ENCODE data around the gene ATG9B.

The ATG9B gene

GRCh38 chr7:151038951-151039849, 14.9 kb upstream of the ATG9B start:
- H3K9me3 ChIP-seq (ENCODE audit: severe bottlenecking), result no peaks in the 10 kb centered on the region
- H3K27ac ChIP-seq, result peak overlapping the region; percentile 24
- H3K4me3 ChIP-seq (ENCODE audit: low read depth, low read length), result no peak overlapping the region
- no peak for TF ChIP-seq CTCF (IDR thresholded peaks at IDR 0.05; ENCODE audit: low read depth, low read length)
- DNase-seq, result peak; percentile 59
- no peaks in the 10 kb centered on the region for H3K27me3 ChIP-seq (ENCODE audit: insufficient read depth, low read depth, severe bottlenecking)
- H3K36me3 ChIP-seq, result peaks cover 9% of the 10 kb centered on the region

- no peak for TF ChIP-seq CTCF (IDR thresholded peaks at IDR 0.05; ENCODE audit: low read depth, low read length)
- no peak overlapping the region for H3K4me3 ChIP-seq (ENCODE audit: low read depth, low read length)
- no peak for DNase-seq
- H3K27me3 ChIP-seq (ENCODE audit: insufficient read depth, low read depth, severe bottlenecking), result no peaks in the 10 kb centered on the region
- H3K36me3 ChIP-seq, result peaks cover 9% of the 10 kb centered on the region
- no peaks in the 10 kb centered on the region for H3K9me3 ChIP-seq (ENCODE audit: severe bottlenecking)
- no peak overlapping the region for H3K27ac ChIP-seq
Observed at GRCh38 chr7:151035902-151036301, 11.6 kb upstream of the ATG9B start.

GRCh38 chr7:151035026-151035717, 10.9 kb upstream of the ATG9B start:
- H3K27ac ChIP-seq, result no peak overlapping the region
- DNase-seq, result no peak
- no peaks in the 10 kb centered on the region for H3K9me3 ChIP-seq (ENCODE audit: severe bottlenecking)
- peaks cover 9% of the 10 kb centered on the region for H3K36me3 ChIP-seq
- no peak for TF ChIP-seq CTCF (IDR thresholded peaks at IDR 0.05; ENCODE audit: low read depth, low read length)
- no peaks in the 10 kb centered on the region for H3K27me3 ChIP-seq (ENCODE audit: insufficient read depth, low read depth, severe bottlenecking)
- H3K4me3 ChIP-seq (ENCODE audit: low read depth, low read length), result no peak overlapping the region

- no peak for TF ChIP-seq CTCF (IDR thresholded peaks at IDR 0.05; ENCODE audit: low read depth, low read length)
- Histone ChIP-seq H3K36me3 (peaks cover 9% of the 10 kb centered on the region), H3K27ac (no peak overlapping the region), H3K27me3 (ENCODE audit: insufficient read depth, low read depth, severe bottlenecking) (no peaks in the 10 kb centered on the region), H3K4me3 (ENCODE audit: low read depth, low read length) (no peak overlapping the region), H3K9me3 (ENCODE audit: severe bottlenecking) (no peaks in the 10 kb centered on the region)
- DNase-seq, result no peak
Observed at GRCh38 chr7:151034312-151035025, 10.2 kb upstream of the ATG9B start.

- Histone ChIP-seq H3K4me3 (ENCODE audit: low read depth, low read length) (no peak overlapping the region), H3K9me3 (ENCODE audit: severe bottlenecking) (no peaks in the 10 kb centered on the region), H3K27ac (no peak overlapping the region), H3K27me3 (ENCODE audit: insufficient read depth, low read depth, severe bottlenecking) (no peaks in the 10 kb centered on the region), H3K36me3 (peaks cover 9% of the 10 kb centered on the region)
- TF ChIP-seq CTCF (IDR thresholded peaks at IDR 0.05; ENCODE audit: low read depth, low read length), result no peak
- DNase-seq, result no peak
Observed at GRCh38 chr7:151033864-151034249, 9.6 kb upstream of the ATG9B start.

Measured in WERI-Rb-1 (cell line).